Loucy (cell line): ENCODE results near the gene LYL1.
A peak's percentile ranks its signal among the peaks of the same experiment; 100 is the strongest.

Experiments
- H2AFZ ChIP-seq: fragments of 200-600 bp; sonication (generic); 2 replicates; pipeline ENCODE4 v1.6.0; 2016; ENCODE audit warnings: antibody characterized with exemption, mild to moderate bottlenecking, low read length, moderate library complexity
- H3F3A ChIP-seq: fragments of 200-600 bp; 2 replicates; pipeline ENCODE4 v1.6.0; 2016; ENCODE audit warnings: antibody characterized with exemption, low read depth, mild to moderate bottlenecking
- H3K27me3 ChIP-seq: fragments of 200-600 bp; sonication (generic); 2 replicates; pipeline ENCODE4 v1.6.1; 2014; ENCODE audit warnings: low read length, mild to moderate bottlenecking; ENCODE audit not compliant: insufficient read depth, poor library complexity, severe bottlenecking
- H3K36me3 ChIP-seq: fragments of 200-600 bp; sonication (generic); 2 replicates; pipeline ENCODE4 v1.6.1; 2016; ENCODE audit warnings: low read length; ENCODE audit not compliant: insufficient read depth
- H3K4me1 ChIP-seq: fragments of 200-600 bp; sonication (generic); 2 replicates; pipeline ENCODE4 v1.5.1; 2014; ENCODE audit warnings: low read length, mild to moderate bottlenecking; ENCODE audit not compliant: insufficient read depth, poor library complexity, severe bottlenecking
- H3K4me2 ChIP-seq: fragments of 200-600 bp; sonication (generic); 2 replicates; pipeline ENCODE4 v1.6.0; 2014; ENCODE audit warnings: antibody characterized with exemption, low read length, low read depth, mild to moderate bottlenecking; ENCODE audit not compliant: poor library complexity, severe bottlenecking
- H3K4me3 ChIP-seq: fragments of 200-600 bp; sonication (generic); 2 replicates; pipeline ENCODE4 v1.5.1; 2014; ENCODE audit warnings: low read length, mild to moderate bottlenecking, mixed read lengths; ENCODE audit not compliant: poor library complexity, severe bottlenecking
- H3K79me2 ChIP-seq: fragments of 200-600 bp; sonication (generic); 2 replicates; pipeline ENCODE4 v1.6.1; 2014; ENCODE audit warnings: low read length; ENCODE audit not compliant: insufficient read depth
- H3K9ac ChIP-seq: fragments of 200-600 bp; sonication (generic); 2 replicates; pipeline ENCODE4 v1.6.0; 2014; ENCODE audit warnings: mild to moderate bottlenecking, low read depth, low read length, moderate library complexity; ENCODE audit not compliant: poor library complexity, severe bottlenecking
- H3K9me2 ChIP-seq: fragments of 200-600 bp; sonication (generic); replicated peaks from 2 replicates; pipeline ENCODE4 v1.6.1; 2016; ENCODE audit warnings: low read depth, low read length, mixed read lengths
- H3K9me3 ChIP-seq: fragments of 200-600 bp; sonication (generic); 2 replicates; pipeline ENCODE4 v1.6.1; 2014; ENCODE audit warnings: mild to moderate bottlenecking, antibody characterized with exemption, low read length, low read depth; ENCODE audit not compliant: insufficient read depth
- H4K20me1 ChIP-seq: fragments of 200-600 bp; sonication (generic); 2 replicates; pipeline ENCODE4 v1.6.0; 2014; ENCODE audit warnings: antibody characterized with exemption, low read length, mild to moderate bottlenecking; ENCODE audit not compliant: insufficient read depth, poor library complexity, severe bottlenecking
- CTCF ChIP-seq: fragments of 200-600 bp; sonication (generic); conservative IDR thresholded peaks from 2 replicates; pipeline ENCODE4 v1.5.1; 2014; ENCODE audit warnings: mild to moderate bottlenecking, antibody characterized with exemption, low read length
- EZH2phosphoT487 ChIP-seq: fragments of 200-600 bp; IDR thresholded peaks from 2 replicates; pipeline ENCODE4 v1.6.1; 2018; ENCODE audit warnings: antibody characterized with exemption, mild to moderate bottlenecking, moderate library complexity, borderline replicate concordance

LYL1 gene

GRCh38 chr19:13115936-13116281 is 13.3 kb upstream of the LYL1 start:
- H3K9me2 ChIP-seq, result no peaks in the 10 kb centered on the region
- H3K27me3 ChIP-seq, result no peaks in the 10 kb centered on the region
- H3K9me3 ChIP-seq, result no peaks in the 10 kb centered on the region
- H3K4me3 ChIP-seq, result peak overlapping the region; percentile 92
- H3K4me1 ChIP-seq, result peaks cover 37% of the 10 kb centered on the region
- H3F3A ChIP-seq, result no peaks in the 10 kb centered on the region
- H3K9ac ChIP-seq, result peak overlapping the region; percentile 71
- peak overlapping the region; percentile 95 for H3K4me2 ChIP-seq
- H3K79me2 ChIP-seq, result peaks cover 53% of the 10 kb centered on the region
- TF ChIP-seq EZH2phosphoT487 (no peak), CTCF (no peak)
- no peaks in the 10 kb centered on the region for H3K36me3 ChIP-seq
- no peak overlapping the region for H2AFZ ChIP-seq
- H4K20me1 ChIP-seq, result peaks cover 31% of the 10 kb centered on the region

- Histone ChIP-seq H3K4me3 (no peak overlapping the region), H3K4me2 (no peak overlapping the region), H3K9ac (no peak overlapping the region), H3K79me2 (peaks cover 32% of the 10 kb centered on the region; the same call in 1 of the 2 replicates), H3F3A (no peaks in the 10 kb centered on the region), H3K9me3 (no peaks in the 10 kb centered on the region), H3K4me1 (peaks cover 17% of the 10 kb centered on the region), H3K9me2 (no peaks in the 10 kb centered on the region), H2AFZ (no peak overlapping the region), H4K20me1 (peaks cover 5% of the 10 kb centered on the region), H3K27me3 (no peaks in the 10 kb centered on the region), H3K36me3 (no peaks in the 10 kb centered on the region; the same call in 1 of the 2 replicates)
- no peak for TF ChIP-seq EZH2phosphoT487
- TF ChIP-seq CTCF, result no peak
These were observed 9.9 kb upstream of the LYL1 start for GRCh38 chr19:13112555-13112954.

GRCh38 chr19:13110099-13110610 is 7.5 kb upstream of the LYL1 start:
- no peaks in the 10 kb centered on the region for H3K27me3 ChIP-seq
- H3K4me2 ChIP-seq, result no peak overlapping the region
- H4K20me1 ChIP-seq, result peaks cover 1% of the 10 kb centered on the region
- no peak overlapping the region for H3K9ac ChIP-seq
- no peaks in the 10 kb centered on the region for H3K9me3 ChIP-seq
- no peak overlapping the region for H2AFZ ChIP-seq
- peaks cover 34% of the 10 kb centered on the region for H3K79me2 ChIP-seq
- no peaks in the 10 kb centered on the region; the same call in 1 of the 2 replicates for H3K36me3 ChIP-seq
- H3K9me2 ChIP-seq, result no peaks in the 10 kb centered on the region
- peaks cover 3% of the 10 kb centered on the region; the same call in 1 of the 2 replicates for H3F3A ChIP-seq
- H3K4me1 ChIP-seq, result peaks cover under 1% of the 10 kb centered on the region
- H3K4me3 ChIP-seq, result no peak overlapping the region
- TF ChIP-seq CTCF (no peak), EZH2phosphoT487 (no peak)
